DLD1 (cell line): ENCODE results near the gene RPL13.
"Not testable (repeated sequence)": the region's sequence is repeated elsewhere in the genome, so short reads cannot be mapped to it uniquely, and the experiment has no call there.

Source experiments
- in situ Hi-C: cut with HindIII; loops from 2 replicates; pipeline ENCODE4 v1.10.0; 2017; ENCODE audit warnings: low sequenced_read_pairs

Gene RPL13

GRCh38 chr16:89575247-89576152, 15.0 kb downstream of the RPL13 start, which contains the start of gene CPNE7:
TSS of gene CPNE7 (plus strand) at chr16:89575758. CDS start at chr16:89575898, 140 bp downstream.
- in situ Hi-C loops, result no loop called here

GRCh38 chr16:89576153-89577054, 15.9 kb downstream of the RPL13 start:
- in situ Hi-C loops, result no loop called here

- in situ Hi-C loops, result no loop called here
Measured at GRCh38 chr16:89577055-89577759, 16.7 kb downstream of the RPL13 start.

- in situ Hi-C loops, result no loop called here
Measured at GRCh38 chr16:89579351-89579750, 18.9 kb downstream of the RPL13 start.

- in situ Hi-C loops, result no loop called here
Measured at GRCh38 chr16:89581045-89581695, 20.7 kb downstream of the RPL13 start.

- in situ Hi-C loops, result no loop called here
Measured at GRCh38 chr16:89581861-89582563, 21.5 kb downstream of the RPL13 start.

- in situ Hi-C loops, result no loop called here
Measured at GRCh38 chr16:89582614-89583196, 22.2 kb downstream of the RPL13 start.

- in situ Hi-C loops, result no loop called here
Measured at GRCh38 chr16:89583197-89583894, 22.9 kb downstream of the RPL13 start.

GRCh38 chr16:89583895-89584644, 23.6 kb downstream of the RPL13 start:
- in situ Hi-C loops, result no loop called here

- in situ Hi-C loops, result no loop called here
Measured at GRCh38 chr16:89584768-89585549, 24.5 kb downstream of the RPL13 start.

GRCh38 chr16:89586218-89586617, 25.7 kb downstream of the RPL13 start:
- in situ Hi-C loops, result no loop called here

- in situ Hi-C loops, result no loop called here
Measured at GRCh38 chr16:89586853-89587252, 26.4 kb downstream of the RPL13 start.

- in situ Hi-C loops, result not testable (repeated sequence)
Measured at GRCh38 chr16:89587676-89588075, 27.2 kb downstream of the RPL13 start.

GRCh38 chr16:89588413-89589109, 28.1 kb downstream of the RPL13 start:
- in situ Hi-C loops, result no loop called here

- in situ Hi-C loops, result no loop called here
Measured at GRCh38 chr16:89589241-89589926, 28.9 kb downstream of the RPL13 start.

GRCh38 chr16:89593841-89594240, 33.4 kb downstream of the RPL13 start:
- in situ Hi-C loops, result no loop called here
